Endodermal cell (in vitro differentiated cells): ENCODE results near the gene LRATD1. TPM values are rescaled to one million over a fixed set of nuclear protein-coding genes. Genes with fewer than 3 reads are reported as not detected.

ENCODE experiments used
- DNase-seq: peaks from one replicate; pipeline ENCODE4 v3.0.0-alpha.2; 2017
- H3K27ac ChIP-seq: 2 replicates; pipeline ENCODE4 v1.5.1; 2013; ENCODE audit warnings: mild to moderate bottlenecking, low read depth, low read length, moderate library complexity
- H3K27me3 ChIP-seq: 2 replicates; pipeline ENCODE4 v1.6.1; 2013; ENCODE audit warnings: mild to moderate bottlenecking, low read length, moderate library complexity; ENCODE audit not compliant: insufficient read depth, control insufficient read depth, poor library complexity, severe bottlenecking
- H3K36me3 ChIP-seq: 2 replicates; pipeline ENCODE4 v1.7.0; 2013; ENCODE audit warnings: mild to moderate bottlenecking, low read length, moderate library complexity; ENCODE audit not compliant: control insufficient read depth, insufficient read depth
- H3K4me1 ChIP-seq: one replicate; pipeline ENCODE4 v1.7.0; 2013; ENCODE audit warnings: low read length; ENCODE audit not compliant: control insufficient read depth, insufficient read depth
- H3K4me3 ChIP-seq: 2 replicates; pipeline ENCODE4 v1.5.1; 2013; ENCODE audit warnings: mild to moderate bottlenecking, low read length, moderate library complexity
- H3K9ac ChIP-seq: 2 replicates; pipeline ENCODE4 v1.6.1; 2013; ENCODE audit warnings: mild to moderate bottlenecking, low read length, moderate library complexity; ENCODE audit not compliant: poor library complexity, severe bottlenecking; ENCODE audit errors: extremely low read depth
- H3K9me3 ChIP-seq: 2 replicates; pipeline ENCODE4 v1.6.1; 2013; ENCODE audit warnings: mild to moderate bottlenecking, low read length, moderate library complexity; ENCODE audit not compliant: control insufficient read depth
- H3K27ac Mint-ChIP-seq: 2 replicates; pipeline ENCODE4 v1.8.0; 2020; ENCODE audit warnings: mixed read lengths
- H3K27me3 Mint-ChIP-seq: 2 replicates; pipeline ENCODE4 v1.8.0; 2021; ENCODE audit warnings: mild to moderate bottlenecking, mixed read lengths; ENCODE audit not compliant: insufficient read depth
- H3K36me3 Mint-ChIP-seq: 2 replicates; pipeline ENCODE4 v1.8.0; 2020; ENCODE audit warnings: low read depth, mixed read lengths
- H3K4me1 Mint-ChIP-seq: 2 replicates; pipeline ENCODE4 v1.8.0; 2020; ENCODE audit warnings: mixed read lengths
- H3K4me3 Mint-ChIP-seq: 2 replicates; pipeline ENCODE4 v1.8.0; 2020; ENCODE audit warnings: mild to moderate bottlenecking, moderate library complexity, mixed read lengths
- H3K9me3 Mint-ChIP-seq: 2 replicates; pipeline ENCODE4 v1.8.0; 2020; ENCODE audit warnings: mild to moderate bottlenecking, mixed read lengths
- CTCF ChIP-seq: fragments of 200-600 bp; sonication (generic); conservative IDR thresholded peaks from 2 replicates; pipeline ENCODE4 v1.5.0; 2021; ENCODE audit warnings: antibody characterized with exemption, mild to moderate bottlenecking
- WGBS, 2 experiments: methylation state at CpG; one replicate each; pipeline versions ENCODE4 v1.1.5 to v1.1.7; 2013; ENCODE audit warnings: missing lambda C conversion rate in 2 of 2, mixed read lengths in 1 of 2; ENCODE audit not compliant: insufficient coverage in 1 of 2, insufficient read length in 1 of 2; 5-methylcytosine and 5-hydroxymethylcytosine counted together
- total RNA-seq, 2 donors: library from RNA; stranded (reverse); fragmentation: NEBNext Ultra II Directional in 1 of 2; extraction: Animal tissue kit (Norgen Biotek cat#: 25700) in 1 of 2; gene quantifications; 2 replicates in 1 of 2; 3 replicates in 1 of 2; pipeline ENCODE4 v1.2.1, GENCODE V29; 2021

Gene LRATD1
- total RNA-seq, 2 donors from 2014 or later: 0.95 to 2.6 TPM

GRCh38 chr2:14616950-14617349 lies 15.6 kb upstream of the LRATD1 start:
- Histone ChIP-seq H3K9me3 (no peaks in the 10 kb centered on the region), H3K27ac (no peak overlapping the region), H3K4me1 (no peaks in the 10 kb centered on the region), H3K27me3 (no peaks in the 10 kb centered on the region), H3K4me3 (no peak overlapping the region), H3K9ac (no peak overlapping the region), H3K36me3 (no peaks in the 10 kb centered on the region)
- TF ChIP-seq CTCF: no peak
- Mint-ChIP-seq H3K4me3 (no peak overlapping the region), H3K27me3 (peaks cover 2% of the 10 kb centered on the region), H3K36me3 (no peaks in the 10 kb centered on the region), H3K9me3 (no peaks in the 10 kb centered on the region), H3K27ac (no peak overlapping the region), H3K4me1 (no peaks in the 10 kb centered on the region)
- 85 to 100% methylated on average over 1 to 5 of the region's 6 CpGs for WGBS, 2 experiments
- no peak for DNase-seq

- WGBS, 2 experiments: 89 to 90% methylated on average over 3 of the region's 3 CpGs
- H3K36me3 Mint-ChIP-seq: no peaks in the 10 kb centered on the region
- no peak for DNase-seq
- Histone ChIP-seq H3K9me3 (no peaks in the 10 kb centered on the region), H3K4me1 (no peaks in the 10 kb centered on the region), H3K36me3 (no peaks in the 10 kb centered on the region), H3K27me3 (no peaks in the 10 kb centered on the region), H3K9ac (no peak overlapping the region), H3K4me3 (no peak overlapping the region), H3K27ac (no peak overlapping the region)
- no peaks in the 10 kb centered on the region for H3K4me1 Mint-ChIP-seq
- TF ChIP-seq CTCF: no peak
- no peak overlapping the region for H3K27ac Mint-ChIP-seq
- H3K27me3 Mint-ChIP-seq: no peaks in the 10 kb centered on the region
- H3K9me3 Mint-ChIP-seq: no peaks in the 10 kb centered on the region
- H3K4me3 Mint-ChIP-seq: no peak overlapping the region
These were observed 13.1 kb upstream of the LRATD1 start for GRCh38 chr2:14619441-14619840.

- no peaks in the 10 kb centered on the region for H3K4me1 Mint-ChIP-seq
- H3K4me3 Mint-ChIP-seq: no peak overlapping the region
- no peaks in the 10 kb centered on the region for H3K9me3 ChIP-seq
- no peak overlapping the region for H3K4me3 ChIP-seq
- DNase-seq: no peak
- no peaks in the 10 kb centered on the region for H3K27me3 ChIP-seq
- H3K36me3 Mint-ChIP-seq: no peaks in the 10 kb centered on the region
- no peak overlapping the region for H3K27ac Mint-ChIP-seq
- no peaks in the 10 kb centered on the region for H3K36me3 ChIP-seq
- no peaks in the 10 kb centered on the region for H3K27me3 Mint-ChIP-seq
- 90 to 91% methylated on average over 1 of the region's 1 CpG for WGBS, 2 experiments
- H3K9me3 Mint-ChIP-seq: no peaks in the 10 kb centered on the region
- H3K9ac ChIP-seq: no peak overlapping the region
- no peaks in the 10 kb centered on the region for H3K4me1 ChIP-seq
- TF ChIP-seq CTCF: no peak
- H3K27ac ChIP-seq: no peak overlapping the region
These were observed 11.4 kb upstream of the LRATD1 start for GRCh38 chr2:14621114-14621513.
